Neural crest cell (in vitro differentiated cells): Measurements from ENCODE around the gene AGPAT1. TPM values are rescaled to one million over a fixed set of nuclear protein-coding genes. Genes with fewer than 3 reads are reported as not detected.

Experiments used
- DNase-seq: peaks from one replicate; pipeline ENCODE4 v3.0.0; 2021; ENCODE audit warnings: low read depth, mixed read lengths, low spot score
- H3K27ac Mint-ChIP-seq: one replicate; pipeline ENCODE4 v1.8.0; 2021; ENCODE audit warnings: mild to moderate bottlenecking, mixed read lengths; ENCODE audit not compliant: unreplicated experiment
- H3K27me3 Mint-ChIP-seq: 2 replicates; pipeline ENCODE4 v1.8.0; 2021; ENCODE audit warnings: low read depth, mild to moderate bottlenecking, mixed read lengths
- H3K36me3 Mint-ChIP-seq: 2 replicates; pipeline ENCODE4 v1.8.0; 2021; ENCODE audit warnings: low read depth, mild to moderate bottlenecking, mixed read lengths
- H3K4me1 Mint-ChIP-seq: 2 replicates; pipeline ENCODE4 v1.8.0; 2021; ENCODE audit warnings: mixed read lengths
- H3K4me3 Mint-ChIP-seq: one replicate; pipeline ENCODE4 v1.8.0; 2021; ENCODE audit warnings: mild to moderate bottlenecking, mixed read lengths
- H3K9me3 Mint-ChIP-seq: 2 replicates; pipeline ENCODE4 v1.8.0; 2021; ENCODE audit warnings: mixed read lengths
- total RNA-seq: library from RNA; stranded (reverse); gene quantifications from 2 replicates; pipeline ENCODE4 v1.2.1, GENCODE V29; 2021
- TF ChIP-seq, protein P1 (sequence below): fragments of 200-600 bp; sonication (generic); conservative IDR thresholded peaks from 2 replicates; pipeline ENCODE4 v1.5.0; 2021; ENCODE audit warnings: antibody characterized with exemption, mild to moderate bottlenecking

The AGPAT1 gene
- total RNA-seq, 1 donor from 2014 or later = 88.9 TPM

DNA sequence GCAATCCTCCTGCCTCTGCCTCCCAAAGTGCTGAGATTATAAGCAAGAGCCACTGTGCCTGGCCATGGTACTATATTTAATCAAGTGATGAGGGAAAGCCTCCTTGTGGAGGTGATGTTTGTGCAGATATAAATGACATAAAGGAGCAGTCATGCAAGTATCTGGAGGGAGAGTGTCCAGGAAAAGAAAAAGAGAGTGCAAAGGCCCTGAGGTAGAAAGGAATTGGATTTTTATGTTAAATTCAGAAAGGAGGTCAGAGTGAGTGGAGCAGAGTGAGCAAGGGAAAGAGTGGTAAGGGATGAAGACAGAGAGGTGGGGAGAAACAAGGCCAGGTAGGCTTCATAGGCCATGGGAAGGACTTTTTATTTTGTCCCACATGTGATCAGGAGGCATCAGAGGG lies 38.4 kb downstream of the AGPAT1 start:
- H3K9me3 Mint-ChIP-seq = no peaks in the 10 kb centered on the region
- H3K36me3 Mint-ChIP-seq = no peaks in the 10 kb centered on the region
- TF ChIP-seq, protein P1, sequence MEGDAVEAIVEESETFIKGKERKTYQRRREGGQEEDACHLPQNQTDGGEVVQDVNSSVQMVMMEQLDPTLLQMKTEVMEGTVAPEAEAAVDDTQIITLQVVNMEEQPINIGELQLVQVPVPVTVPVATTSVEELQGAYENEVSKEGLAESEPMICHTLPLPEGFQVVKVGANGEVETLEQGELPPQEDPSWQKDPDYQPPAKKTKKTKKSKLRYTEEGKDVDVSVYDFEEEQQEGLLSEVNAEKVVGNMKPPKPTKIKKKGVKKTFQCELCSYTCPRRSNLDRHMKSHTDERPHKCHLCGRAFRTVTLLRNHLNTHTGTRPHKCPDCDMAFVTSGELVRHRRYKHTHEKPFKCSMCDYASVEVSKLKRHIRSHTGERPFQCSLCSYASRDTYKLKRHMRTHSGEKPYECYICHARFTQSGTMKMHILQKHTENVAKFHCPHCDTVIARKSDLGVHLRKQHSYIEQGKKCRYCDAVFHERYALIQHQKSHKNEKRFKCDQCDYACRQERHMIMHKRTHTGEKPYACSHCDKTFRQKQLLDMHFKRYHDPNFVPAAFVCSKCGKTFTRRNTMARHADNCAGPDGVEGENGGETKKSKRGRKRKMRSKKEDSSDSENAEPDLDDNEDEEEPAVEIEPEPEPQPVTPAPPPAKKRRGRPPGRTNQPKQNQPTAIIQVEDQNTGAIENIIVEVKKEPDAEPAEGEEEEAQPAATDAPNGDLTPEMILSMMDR = no peak
- H3K4me1 Mint-ChIP-seq = no peaks in the 10 kb centered on the region
- no peak for DNase-seq
- H3K27ac Mint-ChIP-seq = no peak overlapping the region
- peaks cover 4% of the 10 kb centered on the region for H3K27me3 Mint-ChIP-seq
- H3K4me3 Mint-ChIP-seq = no peak overlapping the region

GRCh38 chr6:32133786-32134185 lies 42.1 kb downstream of the AGPAT1 start:
- H3K27me3 Mint-ChIP-seq = peaks cover 6% of the 10 kb centered on the region
- TF ChIP-seq, protein P1 = no peak
- H3K4me1 Mint-ChIP-seq = peaks cover 15% of the 10 kb centered on the region
- H3K4me3 Mint-ChIP-seq = no peak overlapping the region
- DNase-seq = no peak
- H3K27ac Mint-ChIP-seq = no peak overlapping the region
- H3K9me3 Mint-ChIP-seq = peaks cover 2% of the 10 kb centered on the region
- no peaks in the 10 kb centered on the region for H3K36me3 Mint-ChIP-seq

DNA sequence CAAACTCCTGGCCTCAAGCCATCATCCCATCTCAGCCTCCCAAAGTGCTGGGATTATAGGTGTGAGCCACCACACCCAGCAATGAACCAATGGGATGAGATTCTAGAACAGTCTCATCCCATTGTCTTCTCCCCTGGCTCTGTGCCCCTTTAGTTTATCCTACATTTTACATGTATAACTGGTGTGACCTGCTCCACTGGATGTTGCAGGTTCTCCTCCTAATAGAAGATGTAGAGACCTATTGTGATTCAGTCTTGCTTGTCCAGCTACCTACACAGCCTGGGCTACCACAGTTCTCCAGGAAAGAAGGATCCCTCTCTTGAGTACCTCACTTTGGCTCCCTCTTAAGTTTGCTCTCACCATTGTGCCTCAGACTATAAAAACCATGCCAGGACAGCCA lies 43.8 kb downstream of the AGPAT1 start:
- Mint-ChIP-seq H3K27ac (no peak overlapping the region), H3K4me1 (peaks cover 32% of the 10 kb centered on the region), H3K4me3 (peak overlapping the region; percentile 2), H3K36me3 (no peaks in the 10 kb centered on the region), H3K9me3 (peaks cover 2% of the 10 kb centered on the region), H3K27me3 (peaks cover 6% of the 10 kb centered on the region)
- TF ChIP-seq, protein P1 = no peak
- DNase-seq = no peak

- DNase-seq = no peak
- TF ChIP-seq, protein P1 = no peak
- Mint-ChIP-seq H3K27me3 (peaks cover 6% of the 10 kb centered on the region), H3K4me1 (peaks cover 38% of the 10 kb centered on the region), H3K36me3 (no peaks in the 10 kb centered on the region), H3K4me3 (peak overlapping the region; percentile 76), H3K9me3 (peaks cover 2% of the 10 kb centered on the region), H3K27ac (no peak overlapping the region)
Measured at GRCh38 chr6:32131439-32131948, 44.4 kb downstream of the AGPAT1 start.

- peaks cover 2% of the 10 kb centered on the region for H3K9me3 Mint-ChIP-seq
- peaks cover 45% of the 10 kb centered on the region for H3K4me1 Mint-ChIP-seq
- TF ChIP-seq, protein P1 = no peak
- peak overlapping the region; percentile 95 for H3K27ac Mint-ChIP-seq
- peaks cover 3% of the 10 kb centered on the region for H3K36me3 Mint-ChIP-seq
- peak overlapping the region; percentile 93 for H3K4me3 Mint-ChIP-seq
- H3K27me3 Mint-ChIP-seq = peaks cover 2% of the 10 kb centered on the region
- no peak for DNase-seq
Measured at GRCh38 chr6:32129297-32130088, 46.4 kb downstream of the AGPAT1 start.
